Stimulated activated CD4-positive, alpha-beta T cell treated with anti-CD3 and anti-CD28 coated beads, TNF-alpha, amount 100 ng/mL, for 4 hours (primary cell): Measurements from ENCODE around the gene SH3BP4.

Experiments
- DNase-seq, 3 experiments: peaks; one replicate each; pipeline ENCODE4 v3.0.0-alpha.2; 2020; ENCODE audit warnings: low read depth in 3 of 3

Gene SH3BP4

GRCh38 chr2:235091421-235091820 is 139.6 kb downstream of the SH3BP4 start:
- DNase-seq, result no peak

DNA sequence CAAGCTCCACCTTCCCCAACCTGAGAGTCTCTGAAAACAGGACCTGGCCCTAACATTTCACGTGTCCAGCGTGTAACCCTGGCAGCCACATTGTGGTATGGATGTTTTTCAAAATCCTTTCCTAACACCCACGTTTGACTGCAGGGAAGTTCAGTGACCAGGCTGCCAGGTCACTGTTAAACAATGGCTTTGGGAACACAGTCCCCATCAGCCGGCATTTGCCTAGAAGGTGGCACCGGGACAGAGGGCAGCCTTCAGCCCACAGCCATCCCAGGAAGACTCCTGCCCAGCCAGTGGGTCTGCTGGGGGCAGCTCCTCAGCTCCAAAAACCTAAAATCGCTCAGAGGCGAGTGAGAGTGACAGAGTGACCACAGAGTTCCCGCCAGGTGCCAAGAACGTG is 140.2 kb downstream of the SH3BP4 start:
- DNase-seq, result no peak

DNA sequence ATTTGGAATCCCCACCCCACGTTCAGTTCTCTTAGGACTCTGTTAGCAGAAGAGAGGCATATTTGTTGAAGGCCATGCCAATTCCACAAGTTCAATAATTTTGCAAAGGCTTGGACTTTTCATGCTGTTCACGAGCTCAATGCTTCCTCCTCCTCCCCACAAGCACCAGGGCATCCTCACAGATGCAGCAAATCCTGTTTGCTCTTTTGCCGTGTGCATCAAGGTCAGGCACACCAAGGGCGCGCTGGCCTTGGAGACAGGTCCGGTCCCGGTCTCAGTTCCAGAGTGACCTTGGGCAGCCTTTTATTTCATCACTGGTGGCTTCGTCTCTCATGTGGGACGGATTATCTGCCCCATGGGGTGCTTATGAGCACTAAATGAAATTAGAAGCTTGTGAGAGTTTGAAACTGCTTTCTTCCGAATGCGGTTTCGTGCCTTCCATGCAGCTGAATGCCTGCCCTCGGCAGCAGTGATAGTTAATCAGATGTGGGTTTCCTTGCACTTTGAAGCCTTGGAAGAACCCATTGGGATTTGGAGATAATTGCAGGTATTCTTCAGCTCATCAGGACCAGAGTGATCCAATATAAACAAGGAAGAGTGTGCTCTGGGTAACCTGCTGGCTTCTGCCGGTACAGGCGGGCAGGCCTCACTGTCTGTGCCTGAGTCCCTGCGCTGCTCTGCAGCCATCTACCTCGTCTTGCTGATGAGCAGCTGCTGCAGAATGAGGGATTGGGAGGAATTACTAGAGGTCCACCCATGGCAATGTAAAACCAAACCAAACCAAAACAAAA is 140.8 kb downstream of the SH3BP4 start:
- no peak for DNase-seq

DNA sequence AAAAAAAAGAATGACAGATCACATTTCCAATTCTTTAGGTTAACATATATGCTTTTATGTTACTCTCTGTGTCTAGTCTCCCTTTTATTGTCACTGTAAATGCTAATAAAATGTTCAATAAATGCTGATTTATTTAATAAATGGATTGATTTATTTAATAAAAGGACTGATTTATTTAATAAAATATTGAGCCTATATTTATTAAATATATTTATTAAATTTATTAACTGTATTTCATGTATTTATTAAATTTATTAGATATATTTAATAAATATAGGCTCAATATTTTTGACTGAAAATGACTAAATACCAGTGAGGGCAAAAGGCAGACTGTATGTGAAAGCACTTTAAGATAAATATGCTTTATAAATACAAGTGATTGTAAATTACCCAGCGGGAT is 142.6 kb downstream of the SH3BP4 start:
- DNase-seq, result no peak

DNA sequence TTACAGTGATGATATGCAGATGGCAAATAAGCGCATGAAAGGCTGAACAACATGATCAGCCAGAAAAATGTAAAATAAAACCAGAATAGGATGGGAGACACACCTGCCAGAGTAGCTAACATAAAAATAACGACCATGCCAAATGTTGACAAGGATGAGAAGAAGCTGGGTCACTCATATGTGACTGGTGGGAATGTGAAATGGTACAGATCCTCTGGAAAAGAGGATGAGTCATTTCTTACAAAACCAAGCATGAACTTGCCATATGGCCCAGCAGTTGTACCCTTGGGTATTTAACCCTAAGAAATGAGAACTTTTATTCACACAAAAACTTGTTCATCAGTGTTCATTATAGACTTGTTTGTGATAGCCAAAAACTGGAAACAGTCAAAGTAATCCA is 143.8 kb downstream of the SH3BP4 start:
- no peak for DNase-seq

- no peak for DNase-seq
Observed at GRCh38 chr2:235096447-235096846, 144.6 kb downstream of the SH3BP4 start.

DNA sequence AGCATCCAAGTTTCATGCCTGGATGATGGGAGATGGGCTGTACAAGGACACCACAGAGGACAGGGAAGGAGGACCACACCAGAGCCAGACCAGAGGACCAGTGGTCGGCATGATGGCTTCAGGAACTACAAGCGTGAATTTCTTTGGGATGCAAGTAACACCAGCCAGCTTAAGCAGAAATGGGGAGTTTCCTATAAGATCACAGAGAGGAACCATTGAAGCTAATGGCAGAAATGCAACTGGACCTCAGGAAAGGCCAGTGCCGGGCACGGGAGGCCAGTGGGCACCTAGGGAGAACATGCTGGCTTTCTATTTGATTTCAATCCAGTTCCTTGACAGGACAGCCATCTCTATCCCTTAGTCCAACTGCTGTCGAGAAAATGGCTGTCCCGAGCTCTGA is 145.4 kb downstream of the SH3BP4 start:
- no peak for DNase-seq

- DNase-seq, result no peak
Observed at GRCh38 chr2:235098269-235098668, 146.5 kb downstream of the SH3BP4 start.

GRCh38 chr2:235098736-235099494 is 147.1 kb downstream of the SH3BP4 start:
- no peak for DNase-seq

GRCh38 chr2:235102896-235103295 is 151.1 kb downstream of the SH3BP4 start:
- DNase-seq, result no peak
